Renal pelvis (tissue), 4 donors: ENCODE data around the gene CT47C1. TPM values are rescaled to one million over a fixed set of nuclear protein-coding genes. Genes with fewer than 3 reads are reported as not detected.
A peak's percentile ranks its signal among the peaks of the same experiment; 100 is the strongest.

Source experiments
- DNase-seq: peaks from one replicate; pipeline ENCODE4 v3.0.0-alpha.2; 2013
- polyA plus RNA-seq, 3 donors: library from polyadenylated mRNA; unstranded; fragments of 120-200 nt; gene quantifications; one replicate each; pipeline ENCODE4 v1.2.1, GENCODE V29; 2013; ENCODE audit not compliant: insufficient read length in 3 of 3

Gene CT47C1
- polyA plus RNA-seq, 3 donors, result not detected

DNA sequence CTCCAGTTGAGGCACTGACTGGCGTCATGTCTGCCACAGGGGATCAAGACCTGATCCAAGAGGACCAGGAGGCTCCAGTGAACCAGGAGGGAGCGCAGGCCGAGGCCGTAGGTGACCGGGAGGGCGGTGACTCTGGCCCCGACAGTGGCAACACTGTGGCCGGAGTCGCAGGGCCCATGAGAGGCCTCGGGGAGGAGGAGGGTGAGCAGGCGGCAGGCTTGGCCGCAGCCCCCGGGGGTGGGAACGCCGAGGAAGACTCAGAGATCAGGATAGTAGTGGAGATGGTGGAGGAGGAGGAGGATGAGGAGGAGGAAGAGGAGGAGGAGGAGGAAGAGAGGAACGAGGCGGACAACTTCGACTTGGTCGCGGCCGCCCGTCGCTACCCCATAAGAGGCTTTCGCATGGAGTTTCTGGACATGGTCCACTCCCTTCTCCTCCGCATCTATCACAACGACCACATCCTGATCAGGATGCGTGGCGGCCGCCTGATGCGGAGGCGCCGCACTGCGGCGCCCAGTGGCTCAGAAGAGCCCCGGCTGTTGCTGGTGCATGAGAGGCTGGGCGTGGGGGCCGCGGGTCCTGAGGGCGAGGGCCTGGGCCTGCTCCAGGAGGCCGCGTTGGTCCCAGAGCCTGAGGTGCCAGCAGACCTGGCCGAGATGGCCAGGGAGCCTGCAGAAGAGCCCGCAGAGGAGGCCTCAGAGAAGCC is 560 bp downstream of the CT47C1 start:
- no peak for DNase-seq

GRCh38 chrX:119073911-119074310 is 1.1 kb downstream of the CT47C1 start:
- no peak for DNase-seq

DNA sequence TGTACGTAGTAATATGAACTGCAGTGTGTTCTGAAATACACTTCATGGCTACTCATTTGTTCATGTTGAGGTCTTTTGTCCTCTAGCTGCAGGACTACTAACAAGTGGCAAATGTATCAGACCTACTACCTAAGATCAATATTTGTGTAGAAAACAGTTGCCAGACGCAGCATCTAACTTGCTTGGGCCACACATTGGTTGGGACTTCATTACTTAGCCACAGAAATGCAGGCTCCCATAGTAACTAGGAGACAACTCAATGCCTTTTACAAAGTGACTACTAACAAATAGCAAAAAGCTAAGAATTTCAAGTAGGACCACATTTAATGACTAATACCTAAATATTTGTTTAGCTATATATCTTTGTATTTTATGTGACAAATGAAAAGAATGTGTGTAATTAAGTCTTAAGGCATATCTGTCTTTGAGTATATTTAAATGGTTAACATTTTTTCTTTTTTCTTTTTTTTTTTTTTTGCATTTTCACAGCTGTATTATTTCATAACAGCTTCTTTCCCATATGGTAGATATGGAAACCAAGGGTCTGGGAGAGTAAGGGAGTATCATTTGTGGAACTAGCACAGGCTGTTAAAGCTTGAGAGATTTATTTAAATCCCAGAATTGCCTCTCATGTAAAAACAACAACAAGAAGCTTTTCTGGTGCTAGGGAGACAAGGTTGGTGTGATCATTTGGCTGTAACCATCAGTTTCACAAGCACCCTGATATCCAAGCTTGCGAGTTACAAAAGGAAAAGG is 2.7 kb downstream of the CT47C1 start:
- DNase-seq, result no peak

DNA sequence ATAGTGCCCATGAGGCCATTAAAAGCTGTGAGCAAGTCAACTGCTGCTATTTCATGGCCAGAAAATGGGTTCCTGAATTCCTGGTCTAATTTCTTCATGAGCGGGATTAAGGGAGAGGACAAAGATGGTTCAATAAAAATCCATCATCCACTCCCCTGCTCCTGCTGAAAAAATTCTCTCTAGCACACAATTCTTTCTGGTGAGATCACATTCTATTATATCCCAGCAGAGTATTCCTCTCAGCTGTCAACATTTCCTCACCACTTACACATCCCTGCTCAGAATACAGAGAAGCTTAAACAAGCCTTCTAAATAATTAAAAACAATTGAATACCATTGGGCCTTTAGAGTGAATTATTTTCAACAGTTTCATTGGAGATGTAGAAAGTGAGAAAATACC is 9.5 kb downstream of the CT47C1 start:
- no peak for DNase-seq

DNA sequence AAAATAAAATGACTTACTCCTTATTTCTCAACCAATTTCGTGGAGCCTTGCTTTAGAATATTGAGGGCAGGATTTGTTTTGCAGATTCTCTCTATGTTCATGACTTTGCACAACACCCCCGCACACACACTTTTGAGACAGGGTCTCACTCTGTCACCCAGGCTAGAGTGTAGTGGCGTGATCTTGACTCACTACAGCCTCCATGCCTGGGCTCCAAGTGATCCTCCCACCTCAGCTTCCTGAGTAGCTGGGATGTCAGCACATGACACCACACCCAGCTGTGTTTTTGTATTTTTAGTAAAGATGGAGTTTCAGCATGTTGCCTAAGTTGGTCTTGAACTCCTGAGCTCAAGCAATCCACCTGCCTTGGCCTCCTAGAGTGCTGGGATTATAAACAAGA is 12.0 kb downstream of the CT47C1 start:
- DNase-seq, result no peak

- DNase-seq, result no peak
These were observed 14.3 kb downstream of the CT47C1 start for GRCh38 chrX:119087121-119087520.

DNA sequence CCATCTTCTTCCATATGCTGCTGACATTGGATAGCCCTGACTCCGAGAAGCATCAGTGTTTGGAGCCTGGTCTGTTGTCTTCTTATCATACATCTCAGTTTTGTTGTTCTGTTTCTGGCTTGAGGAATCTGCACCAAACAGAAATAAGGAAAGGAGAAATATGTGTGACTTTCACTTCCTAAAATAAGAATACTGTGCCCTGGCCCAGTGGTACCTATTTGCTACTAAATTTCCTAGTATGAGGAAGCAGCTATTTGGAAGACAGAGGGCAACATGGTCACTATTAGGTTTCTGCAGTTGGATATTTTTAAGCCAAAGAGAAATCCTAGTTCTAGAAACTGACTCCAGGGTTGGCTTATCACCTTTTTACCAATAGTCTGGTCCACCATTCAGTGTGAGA is 16.8 kb downstream of the CT47C1 start:
- DNase-seq, result no peak

GRCh38 chrX:119090627-119091026 is 17.8 kb downstream of the CT47C1 start:
- no peak for DNase-seq

GRCh38 chrX:119093991-119094735 is 21.4 kb downstream of the CT47C1 start:
- no peak for DNase-seq

- no peak for DNase-seq
These were observed 22.0 kb downstream of the CT47C1 start for GRCh38 chrX:119094819-119095218.

DNA sequence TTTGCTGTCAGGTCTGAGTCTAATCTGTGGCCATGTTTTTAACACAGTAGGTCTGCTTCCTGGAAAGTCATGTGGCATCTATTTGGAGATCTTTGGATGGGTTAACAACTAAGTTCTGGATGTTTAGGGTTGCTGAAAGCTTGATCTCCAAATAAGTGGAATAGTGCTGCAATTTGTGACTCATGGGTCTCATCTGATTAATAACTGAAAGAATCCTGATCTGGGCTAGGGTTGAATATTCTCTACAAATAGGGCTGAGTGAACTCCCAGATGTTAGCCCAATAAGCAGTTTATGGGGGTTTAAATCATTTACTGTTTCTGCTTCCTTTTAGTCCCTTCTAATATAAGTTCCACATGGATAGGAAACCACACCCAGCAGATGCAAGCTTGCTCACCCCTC is 23.1 kb downstream of the CT47C1 start:
- no peak for DNase-seq

DNA sequence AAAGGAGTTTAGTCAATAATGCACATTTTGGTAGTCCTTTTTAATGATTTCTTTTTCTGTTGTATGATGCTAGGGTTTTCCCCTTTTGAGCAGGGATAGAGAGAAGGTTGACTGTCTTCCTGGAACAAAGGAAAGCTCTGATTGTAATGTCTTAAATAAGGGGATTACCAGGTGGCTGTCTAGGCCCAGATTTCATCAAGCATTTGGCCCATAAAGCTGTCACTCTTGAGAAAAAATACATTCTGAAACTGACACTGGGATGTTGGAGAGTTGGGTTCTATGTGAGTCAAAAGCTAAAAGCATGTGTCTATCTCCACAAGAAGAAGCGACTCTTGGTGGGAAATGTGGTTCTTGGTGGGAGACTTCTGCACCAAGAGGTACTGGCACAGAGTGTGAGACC is 28.4 kb downstream of the CT47C1 start:
- DNase-seq, result peak; percentile 9

DNA sequence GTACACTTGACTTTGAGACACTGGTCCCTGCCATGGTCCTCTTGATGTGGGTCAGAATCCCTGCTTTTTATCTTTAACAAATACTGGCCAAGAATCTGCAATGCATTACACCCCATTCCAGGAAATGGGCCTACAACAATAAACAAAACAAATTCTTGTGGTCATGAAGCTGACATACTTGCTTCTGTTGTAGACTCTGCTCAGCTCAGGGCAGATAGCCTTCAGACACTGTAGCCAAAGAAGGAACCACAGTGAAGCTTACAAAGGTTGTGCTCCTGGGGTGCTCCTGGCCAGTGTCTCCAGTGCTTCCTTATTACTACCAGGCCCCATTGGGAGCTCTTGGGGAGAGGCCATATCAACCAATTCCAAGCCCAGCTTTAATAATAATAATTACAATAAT is 33.0 kb downstream of the CT47C1 start:
- no peak for DNase-seq

DNA sequence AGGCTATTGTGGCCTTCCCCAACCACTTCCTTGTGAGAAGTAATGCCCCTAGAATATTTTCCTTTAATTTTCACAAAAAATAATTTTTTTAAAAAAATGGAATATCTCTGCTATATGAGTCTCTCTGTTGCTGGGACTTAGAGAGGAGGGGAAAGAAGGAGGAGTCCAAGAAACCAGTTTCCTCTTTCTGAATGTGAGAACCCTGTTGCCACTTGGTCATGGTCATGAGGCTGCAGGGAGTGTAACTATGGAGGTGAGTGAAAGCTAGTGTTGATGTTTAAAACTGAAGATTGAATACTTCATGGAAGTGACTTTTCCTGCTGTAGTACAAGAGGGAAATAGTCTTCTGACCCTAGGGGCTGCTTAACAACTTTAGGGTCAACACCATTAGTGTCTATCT is 34.4 kb downstream of the CT47C1 start:
- DNase-seq, result no peak

DNA sequence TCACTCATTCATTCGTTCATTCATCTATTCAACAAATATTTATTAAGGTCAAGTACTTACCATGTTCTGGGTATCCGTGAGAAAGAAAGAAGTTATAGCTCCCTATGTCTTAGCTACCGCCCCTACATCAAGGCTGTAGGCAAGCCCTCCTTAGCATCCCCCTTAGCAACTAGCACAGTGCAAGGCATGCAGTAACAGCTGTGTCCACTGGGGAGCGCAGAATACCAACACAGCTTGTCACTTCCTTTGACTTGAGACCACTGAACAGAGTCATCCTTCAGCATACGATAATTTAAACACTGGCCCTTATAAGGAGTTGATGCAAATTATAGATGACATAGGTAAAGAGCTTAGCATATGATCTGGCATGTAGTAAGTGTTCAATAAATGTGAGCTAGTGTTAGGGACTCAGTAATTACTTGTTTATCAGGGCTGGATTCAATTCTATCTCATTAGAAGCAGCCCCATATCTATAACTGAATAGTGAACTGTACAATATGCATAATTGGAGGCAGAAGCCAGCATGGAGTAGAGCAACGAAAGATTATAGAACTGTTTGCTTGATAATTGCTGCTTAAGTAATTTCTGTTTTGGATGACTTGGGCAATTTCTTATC is 46.1 kb downstream of the CT47C1 start:
- peak; percentile 33 for DNase-seq

GRCh38 chrX:119121341-119121740 is 48.5 kb downstream of the CT47C1 start:
- peak; percentile 11 for DNase-seq

Other genes with a start within 250 kb of the CT47C1 start
- gene ZCCHC12, start 249.2 kb upstream of the CT47C1 start, polyA plus RNA-seq, result under 1 TPM; 0.59 to 0.97 (median 0.66) TPM
- 1 to 10 TPM in 1 of 3 donors, under 1 TPM in 2; 0.77 to 1.1 (median 0.77) TPM for gene LONRF3, start 98.4 kb upstream of the CT47C1 start, polyA plus RNA-seq
- gene KIAA1210, start 54.8 kb downstream of the CT47C1 start, polyA plus RNA-seq, result 1 to 10 TPM; 1.5 to 1.8 (median 1.5) TPM
- 100 to 1,000 TPM; 241 to 262 (median 253) TPM for gene PGRMC1, start 163.3 kb downstream of the CT47C1 start, polyA plus RNA-seq